NT2/D1 (cell line): Measurements from ENCODE around the gene TOR1B.
A peak's percentile ranks its signal among the peaks of the same experiment; 100 is the strongest.
"Not testable (repeated sequence)": the region's sequence is repeated elsewhere in the genome, so short reads cannot be mapped to it uniquely, and the experiment has no call there.

Experiments used
- DNase-seq: peaks from one replicate; pipeline ENCODE4 v3.0.0-alpha.2; 2011; ENCODE audit warnings: low read depth, low spot score
- H3K27me3 ChIP-seq: 2 replicates; pipeline ENCODE4 v1.6.0; 2011; ENCODE audit warnings: mild to moderate bottlenecking; ENCODE audit not compliant: insufficient read length, insufficient read depth
- H3K36me3 ChIP-seq: 2 replicates; pipeline ENCODE4 v1.6.1; 2011; ENCODE audit warnings: mild to moderate bottlenecking, low read length, mixed read lengths; ENCODE audit not compliant: insufficient read depth, insufficient read length
- H3K4me1 ChIP-seq: 2 replicates; pipeline ENCODE4 v1.5.1; 2011; ENCODE audit not compliant: insufficient read depth, insufficient read length
- H3K4me3 ChIP-seq: 2 replicates; pipeline ENCODE4 v1.5.1; 2011; ENCODE audit warnings: low read depth; ENCODE audit not compliant: insufficient read length
- H3K9ac ChIP-seq: 2 replicates; pipeline ENCODE4 v1.6.0; 2011; ENCODE audit warnings: low read depth; ENCODE audit not compliant: insufficient read length
- H3K9me3 ChIP-seq: 2 replicates; pipeline ENCODE4 v1.5.1; 2011; ENCODE audit warnings: mild to moderate bottlenecking, low read length; ENCODE audit not compliant: insufficient read depth
- SUZ12 ChIP-seq: IDR thresholded peaks from 2 replicates; pipeline ENCODE4 v1.6.1; 2011; ENCODE audit not compliant: insufficient read length, insufficient read depth; ENCODE audit errors: extremely low read depth
- YY1 ChIP-seq: IDR thresholded peaks from 2 replicates; pipeline ENCODE4 v1.6.1; 2011; ENCODE audit not compliant: insufficient read length, insufficient read depth
- ZNF274 ChIP-seq: IDR thresholded peaks from 2 replicates; pipeline ENCODE4 v1.6.1; 2011; ENCODE audit warnings: mild to moderate bottlenecking, low read depth, low read length

Gene TOR1B

GRCh38 chr9:129802833-129803675, at the start of gene TOR1B:
Gene TOR1B, plus strand, starts transcription at chr9:129803184. Its CDS starts 29 bp downstream, at chr9:129803213.
- Histone ChIP-seq H3K4me3 (peak within 1 kb of the TSS; percentile 91), H3K36me3 (peaks cover 35% of the 10 kb centered on the region), H3K9me3 (no peaks in the 10 kb centered on the region), H3K4me1 (peaks cover 6% of the 10 kb centered on the region), H3K27me3 (no peaks in the 10 kb centered on the region), H3K9ac (peak within 1 kb of the TSS; percentile 90)
- DNase-seq, result peak; percentile 95
- TF ChIP-seq YY1 (peak; percentile 94), SUZ12 (no peak), ZNF274 (no peak)

DNA sequence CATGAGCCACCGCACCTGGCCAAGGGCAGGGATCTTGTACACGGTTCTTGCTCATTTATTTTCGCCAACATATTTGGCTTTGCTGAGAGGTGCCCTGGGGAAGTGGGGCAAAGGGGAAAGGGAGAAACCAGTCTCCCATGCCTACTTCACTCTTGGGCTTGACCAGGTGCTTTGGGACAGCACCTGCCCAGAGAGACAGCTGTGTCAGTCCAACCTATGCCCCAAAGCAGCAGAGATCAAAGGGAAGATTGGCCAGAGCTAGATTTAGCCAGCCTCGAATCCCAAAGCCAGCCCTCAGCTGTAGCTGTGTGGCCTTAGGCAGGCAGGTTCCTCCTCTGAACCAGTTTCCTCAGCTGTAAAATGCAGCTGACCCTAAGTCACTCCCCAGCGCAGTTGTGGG, 47.8 kb upstream of the TOR1B start:
- Histone ChIP-seq H3K36me3 (no peaks in the 10 kb centered on the region), H3K9me3 (no peaks in the 10 kb centered on the region), H3K4me1 (peaks cover 21% of the 10 kb centered on the region), H3K4me3 (no peak overlapping the region), H3K9ac (no peak overlapping the region), H3K27me3 (peaks cover 6% of the 10 kb centered on the region)
- TF ChIP-seq YY1 (no peak), ZNF274 (no peak), SUZ12 (no peak)
- DNase-seq, result no peak

- H3K36me3 ChIP-seq, result no peaks in the 10 kb centered on the region
- no peak for DNase-seq
- peaks cover 18% of the 10 kb centered on the region for H3K4me1 ChIP-seq
- no peak overlapping the region for H3K9ac ChIP-seq
- TF ChIP-seq ZNF274 (no peak), YY1 (no peak), SUZ12 (no peak)
- H3K9me3 ChIP-seq, result no peaks in the 10 kb centered on the region
- H3K4me3 ChIP-seq, result no peak overlapping the region
- H3K27me3 ChIP-seq, result peaks cover 6% of the 10 kb centered on the region
Observed at GRCh38 chr9:129756191-129756590, 46.8 kb upstream of the TOR1B start.

- no peak for DNase-seq
- H3K4me3 ChIP-seq, result no peak overlapping the region
Observed at GRCh38 chr9:129757045-129757444, 45.9 kb upstream of the TOR1B start.

DNA sequence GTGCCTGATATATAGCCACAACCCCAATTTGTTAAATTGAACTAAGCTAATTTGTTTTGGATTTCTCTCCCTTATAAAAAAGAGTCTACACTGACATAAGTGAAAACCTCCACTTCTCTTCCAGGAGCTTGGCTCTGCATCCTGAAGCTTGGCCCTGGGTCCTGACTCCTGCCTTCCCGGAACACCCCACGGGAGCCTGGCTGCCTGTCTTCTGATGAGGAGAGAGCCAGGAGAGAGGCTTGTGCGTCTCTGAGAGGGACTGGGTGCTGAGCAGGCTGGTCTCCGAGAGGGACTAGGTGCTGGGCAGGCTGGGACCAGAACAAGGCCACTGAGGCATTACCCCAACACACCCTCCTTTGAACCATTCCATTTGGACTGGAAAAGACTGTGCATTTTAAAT, 43.7 kb upstream of the TOR1B start:
- Histone ChIP-seq H3K4me1 (peaks cover 17% of the 10 kb centered on the region), H3K27me3 (no peaks in the 10 kb centered on the region), H3K9me3 (no peaks in the 10 kb centered on the region), H3K36me3 (no peaks in the 10 kb centered on the region), H3K4me3 (no peak overlapping the region), H3K9ac (no peak overlapping the region)
- no peak for TF ChIP-seq ZNF274
- no peak for TF ChIP-seq YY1
- no peak for TF ChIP-seq SUZ12
- no peak for DNase-seq

More at GRCh38 chr9:129757045-129757444, 45.9 kb upstream of the TOR1B start:
- TF ChIP-seq SUZ12, result no peak
- TF ChIP-seq ZNF274, result no peak
- TF ChIP-seq YY1, result no peak
- H3K4me1 ChIP-seq, result peaks cover 19% of the 10 kb centered on the region
- peaks cover 6% of the 10 kb centered on the region for H3K27me3 ChIP-seq
- no peaks in the 10 kb centered on the region for H3K36me3 ChIP-seq
- H3K9ac ChIP-seq, result no peak overlapping the region
- no peaks in the 10 kb centered on the region for H3K9me3 ChIP-seq

DNA sequence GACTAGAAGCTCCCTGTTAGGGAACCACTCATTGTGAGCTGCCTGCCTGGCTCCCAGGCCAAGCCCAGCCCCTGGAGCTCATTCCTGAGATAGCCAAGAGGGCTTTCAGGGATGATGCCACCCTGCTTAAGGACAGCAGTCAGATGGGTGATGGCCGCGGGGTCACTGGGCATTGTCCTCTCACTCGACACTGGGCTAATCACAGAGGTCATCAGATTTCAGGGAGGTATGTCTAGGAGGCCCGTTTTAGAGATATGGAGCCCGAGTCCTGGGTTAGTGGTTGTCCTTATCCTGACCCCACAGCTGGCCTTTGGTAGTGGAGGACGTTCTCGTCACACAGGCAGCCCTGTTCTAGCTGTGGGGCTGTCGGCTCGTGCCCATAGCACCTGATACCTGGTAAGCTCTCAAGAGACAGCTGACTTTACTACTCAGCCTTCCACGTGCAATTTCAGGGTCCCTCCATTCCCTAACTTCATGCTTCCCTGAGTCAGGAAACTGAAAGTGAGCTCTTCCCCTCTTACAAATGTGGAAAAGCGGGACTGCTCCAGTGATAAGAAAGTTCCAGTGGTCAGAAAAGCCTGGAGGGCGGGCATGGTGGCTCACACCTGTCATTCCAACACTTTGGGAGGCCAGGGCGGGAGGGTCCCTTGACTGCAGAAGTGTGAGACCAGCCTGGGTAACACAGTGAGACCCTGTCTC, 43.0 kb upstream of the TOR1B start:
- no peak for DNase-seq
- TF ChIP-seq ZNF274, result no peak
- TF ChIP-seq YY1, result no peak
- no peak for TF ChIP-seq SUZ12
- Histone ChIP-seq H3K4me3 (no peak overlapping the region), H3K4me1 (peaks cover 17% of the 10 kb centered on the region), H3K9me3 (no peaks in the 10 kb centered on the region), H3K9ac (no peak overlapping the region), H3K36me3 (no peaks in the 10 kb centered on the region), H3K27me3 (no peaks in the 10 kb centered on the region)

DNA sequence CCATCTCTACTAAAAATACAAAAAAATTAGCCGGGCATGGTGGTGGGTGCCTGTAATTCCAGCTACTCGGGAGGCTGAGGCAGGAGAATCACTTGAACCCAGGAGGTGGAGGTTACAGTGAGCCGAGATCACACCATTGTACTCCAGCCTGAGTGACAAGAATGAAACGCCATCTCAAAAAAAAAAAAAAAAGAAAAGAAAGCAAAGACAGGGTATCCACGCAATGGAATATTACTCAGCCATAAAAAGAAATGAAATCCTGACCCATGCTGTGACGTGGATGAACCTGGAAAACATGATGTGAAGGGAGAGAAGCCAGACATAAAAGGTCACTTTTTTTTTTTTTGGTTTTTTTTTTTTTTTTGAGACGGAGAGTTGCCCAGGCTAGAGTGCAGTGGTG, 42.2 kb upstream of the TOR1B start:
- H3K9ac ChIP-seq, H3K36me3 ChIP-seq, DNase-seq, H3K27me3 ChIP-seq, H3K4me3 ChIP-seq, H3K9me3 ChIP-seq: not testable (repeated sequence)
- H3K4me1 ChIP-seq, result peaks cover 14% of the 10 kb centered on the region
